Measurements from ENCODE around the gene HRH1. TPM values are rescaled to one million over a fixed set of nuclear protein-coding genes. Genes with fewer than 3 reads are reported as not detected.

HRH1 gene
- total RNA-seq, 3 donors from 2014 or later (not counting 1 experiment from before 2014, with no cell fraction given): not detected

- no peaks in the 10 kb centered on the region for H3K9me3 Mint-ChIP-seq
- no peak overlapping the region for H3K4me3 Mint-ChIP-seq
- DNase-seq (no peak), ATAC-seq (no peak)
- no peak overlapping the region for H3K27ac Mint-ChIP-seq
- Histone ChIP-seq H3K9me3 (ENCODE audit: control insufficient read depth, insufficient read depth, low read length) (no peaks in the 10 kb centered on the region), H3K27me3 (ENCODE audit: control insufficient read depth, insufficient read depth, low read length) (no peaks in the 10 kb centered on the region), H3K4me1 (ENCODE audit: control insufficient read depth, insufficient read depth, low read length) (no peaks in the 10 kb centered on the region), H3K4me3 (ENCODE audit: low read length) (no peak overlapping the region), H3K36me3 (ENCODE audit: control insufficient read depth, insufficient read depth, low read length) (no peaks in the 10 kb centered on the region), H3K27ac (ENCODE audit: low read length) (no peak overlapping the region)
- peaks cover 0 to 7% of the 10 kb centered on the region in 2 donors for H3K4me1 Mint-ChIP-seq
- peaks cover 14% of the 10 kb centered on the region in 2 donors for H3K27me3 Mint-ChIP-seq (ENCODE audit: low read depth in 2 of 2)
- intact Hi-C loops (cut with micrococcal nuclease): no loop called here
- TF ChIP-seq CTCF (IDR thresholded peaks at IDR 0.05): no peak
- no peaks in the 10 kb centered on the region for H3K36me3 Mint-ChIP-seq
- WGBS (ENCODE audit: insufficient coverage): 85% methylated on average over 3 of the region's 4 CpGs
These were observed 44.2 kb downstream of the HRH1 start for GRCh38 chr3:11198495-11198894.

- H3K36me3 Mint-ChIP-seq: no peaks in the 10 kb centered on the region
- H3K4me1 Mint-ChIP-seq: peaks cover 0 to 7% of the 10 kb centered on the region in 2 donors
- H3K4me3 Mint-ChIP-seq: no peak overlapping the region
- DNase-seq: no peak
- Histone ChIP-seq H3K4me1 (ENCODE audit: control insufficient read depth, insufficient read depth, low read length) (no peaks in the 10 kb centered on the region), H3K9me3 (ENCODE audit: control insufficient read depth, insufficient read depth, low read length) (no peaks in the 10 kb centered on the region), H3K36me3 (ENCODE audit: control insufficient read depth, insufficient read depth, low read length) (no peaks in the 10 kb centered on the region), H3K27me3 (ENCODE audit: control insufficient read depth, insufficient read depth, low read length) (no peaks in the 10 kb centered on the region), H3K27ac (ENCODE audit: low read length) (no peak overlapping the region), H3K4me3 (ENCODE audit: low read length) (no peak overlapping the region)
- intact Hi-C loops (cut with micrococcal nuclease): no loop called here
- peaks cover 14 to 17% of the 10 kb centered on the region in 2 donors for H3K27me3 Mint-ChIP-seq (ENCODE audit: low read depth in 2 of 2)
- no peaks in the 10 kb centered on the region for H3K9me3 Mint-ChIP-seq
- no peak for TF ChIP-seq CTCF (IDR thresholded peaks at IDR 0.05)
- WGBS (ENCODE audit: insufficient coverage): 94% methylated on average over 3 of the region's 5 CpGs
- ATAC-seq: no peak
- H3K27ac Mint-ChIP-seq: no peak overlapping the region
These were observed 45.9 kb downstream of the HRH1 start for GRCh38 chr3:11199902-11200845.

GRCh38 chr3:11201251-11202019 lies 47.1 kb downstream of the HRH1 start:
- H3K27ac ChIP-seq (ENCODE audit: low read length): no peak overlapping the region
- H3K9me3 Mint-ChIP-seq: no peaks in the 10 kb centered on the region
- DNase-seq (no peak), ATAC-seq (no peak)
- H3K9me3 ChIP-seq (ENCODE audit: control insufficient read depth, insufficient read depth, low read length): no peaks in the 10 kb centered on the region
- H3K4me3 ChIP-seq (ENCODE audit: low read length): no peak overlapping the region
- H3K27me3 Mint-ChIP-seq (ENCODE audit: low read depth in 2 of 2): peaks cover 7 to 9% of the 10 kb centered on the region in 2 donors
- H3K36me3 Mint-ChIP-seq: no peaks in the 10 kb centered on the region
- WGBS (ENCODE audit: insufficient coverage): 87% methylated on average over 6 of the region's 7 CpGs
- intact Hi-C loops (cut with micrococcal nuclease): no loop called here
- no peaks in the 10 kb centered on the region for H3K27me3 ChIP-seq (ENCODE audit: control insufficient read depth, insufficient read depth, low read length)
- TF ChIP-seq CTCF (IDR thresholded peaks at IDR 0.05): no peak
- H3K36me3 ChIP-seq (ENCODE audit: control insufficient read depth, insufficient read depth, low read length): no peaks in the 10 kb centered on the region
- no peak overlapping the region for H3K27ac Mint-ChIP-seq
- H3K4me1 ChIP-seq (ENCODE audit: control insufficient read depth, insufficient read depth, low read length): no peaks in the 10 kb centered on the region
- no peak overlapping the region for H3K4me3 Mint-ChIP-seq
- H3K4me1 Mint-ChIP-seq: peaks cover 0 to 2% of the 10 kb centered on the region in 2 donors
